K562 (cell line): Measurements from ENCODE around the gene HRH3. TPM values are rescaled to one million over a fixed set of nuclear protein-coding genes. Genes with fewer than 3 reads are reported as not detected.
A peak's percentile ranks its signal among the peaks of the same experiment; 100 is the strongest.

Experiments used
- ATAC-seq: fragments of 200-7000 bp; cut with Tn5 transposase; 3 replicates; pipeline ENCODE4 v1.9.1; 2020; ENCODE audit warnings: moderate library complexity
- BruUV-seq: library from RNA; stranded (reverse); fragments of 400-500 nt; replicated peaks from 2 replicates; lab custom pipeline; 2021; lab: Mats Ljungman, UMichigan
- CTCF ChIA-PET: fragments of 300-600 bp; formaldehyde crosslinking; extraction: SDS; loops from one replicate; lab custom pipeline; 2021; ENCODE audit warnings: low intra/inter-chr PET ratio; lab: Yijun Ruan, JAX
- POLR2A ChIA-PET: fragments of 300-600, 350-650 bp; sonication (Branson Sonifier 250); formaldehyde crosslinking; extraction: SDS; loops from one replicate; lab custom pipeline; 2021; ENCODE audit warnings: antibody characterized with exemption, inconsistent platforms; lab: Yijun Ruan, JAX
- DNase-seq, 4 experiments: peaks; one replicate each; pipeline versions ENCODE4 v3.0.0 to v3.0.0-alpha.2; 2011 to 2018; ENCODE audit warnings: low spot score in 3 of 4, mixed read lengths in 3 of 4; ENCODE audit errors: extremely low read depth in 1 of 4
- FAIRE-seq: peaks from 2 replicates; lab custom pipeline; 2011; peaks lifted over from hg19 to GRCh38; lab: Jason Lieb, UNC
- H2AFZ ChIP-seq: 2 replicates; pipeline ENCODE4 v1.6.0; 2011; ENCODE audit warnings: low read depth, low read length, control low read depth, inconsistent platforms
- H3K27ac ChIP-seq: fragments of 200-600 bp; 3 replicates; pipeline ENCODE4 v1.8.0; 2011; ENCODE audit warnings: low read depth, mild to moderate bottlenecking, control low read depth, inconsistent platforms, low read length, moderate library complexity, mixed read lengths; ENCODE audit errors: extremely low read depth
- H3K27me3 ChIP-seq, 2 experiments: fragments of 300-600 bp in 1 of 2; 2 replicates in 1 of 2; 3 replicates in 1 of 2; pipeline versions ENCODE4 v1.6.0 to v1.8.0; 2011; ENCODE audit warnings: inconsistent platforms in 2 of 2, low read length in 2 of 2, mild to moderate bottlenecking in 1 of 2, mixed read lengths in 1 of 2, moderate library complexity in 1 of 2; ENCODE audit not compliant: control insufficient read depth in 2 of 2, insufficient read depth in 2 of 2
- H3K36me3 ChIP-seq: fragments of 300-600 bp; 3 replicates; pipeline ENCODE4 v1.8.0; 2011; ENCODE audit warnings: mild to moderate bottlenecking, low read length, inconsistent platforms; ENCODE audit not compliant: control insufficient read depth, insufficient read depth
- H3K4me1 ChIP-seq, 2 experiments: fragments of 200-600 bp in 1 of 2; replicated peaks in 1 of 2; 2 replicates in 1 of 2; 3 replicates in 1 of 2; pipeline versions ENCODE4 v1.5.1 to v1.8.0; 2011; ENCODE audit warnings: inconsistent platforms in 2 of 2, low read length in 2 of 2, mild to moderate bottlenecking in 1 of 2, mixed read lengths in 1 of 2, moderate library complexity in 1 of 2; ENCODE audit not compliant: control insufficient read depth in 2 of 2, insufficient read depth in 2 of 2
- H3K4me2 ChIP-seq: 2 replicates; pipeline ENCODE4 v1.6.1; 2011; ENCODE audit warnings: low read length, control low read depth, inconsistent platforms, mixed read lengths; ENCODE audit not compliant: insufficient read depth
- H3K4me3 ChIP-seq: fragments of 200-600 bp; sonication (generic), shearing (Covaris generic); 2 replicates; pipeline ENCODE4 v1.5.1; 2016; ENCODE audit warnings: control low read depth, inconsistent platforms
- H3K79me2 ChIP-seq: fragments of 200-600 bp; 3 replicates; pipeline ENCODE4 v1.8.0; 2011; ENCODE audit warnings: low read length, inconsistent platforms; ENCODE audit not compliant: control insufficient read depth, insufficient read depth
- H3K9ac ChIP-seq, 2 experiments: 2 replicates each; pipeline versions ENCODE4 v1.6.0 to v1.6.1; 2011; ENCODE audit warnings: low read depth in 2 of 2, low read length in 2 of 2, control low read depth in 1 of 2, inconsistent platforms in 1 of 2, mild to moderate bottlenecking in 1 of 2, mixed read lengths in 1 of 2; ENCODE audit not compliant: insufficient read depth in 1 of 2
- H3K9me1 ChIP-seq: one replicate; pipeline ENCODE4 v1.6.0; 2011; ENCODE audit warnings: inconsistent platforms, mild to moderate bottlenecking, low read length, moderate library complexity; ENCODE audit not compliant: control insufficient read depth, insufficient read depth
- H3K9me3 ChIP-seq: replicated peaks from 2 replicates; pipeline ENCODE4 v1.5.1; 2011; ENCODE audit warnings: low read depth, low read length, inconsistent platforms; ENCODE audit not compliant: control insufficient read depth, insufficient read depth
- H4K20me1 ChIP-seq: replicated peaks from 2 replicates; pipeline ENCODE4 v1.6.1; 2011; ENCODE audit warnings: low read length, inconsistent platforms, mixed read lengths; ENCODE audit not compliant: control insufficient read depth, insufficient read depth
- ARID1B ChIP-seq: fragments of 450-650 bp; IDR thresholded peaks from 2 replicates; pipeline ENCODE4 v1.6.1; 2016; ENCODE audit warnings: antibody characterized with exemption, mild to moderate bottlenecking, inconsistent platforms
- BACH1 ChIP-seq: fragments of 200-800 bp; sonication (Bioruptor generic); IDR thresholded peaks from 2 replicates; pipeline ENCODE4 v1.6.1; 2016; ENCODE audit warnings: missing genetic modification characterization, missing compliant biosample characterization
- DEAF1 ChIP-seq: fragments of 450-650 bp; formaldehyde crosslinking; IDR thresholded peaks from 2 replicates; pipeline ENCODE4 v1.4.0; 2020; ENCODE audit warnings: mild to moderate bottlenecking, moderate library complexity
- FIP1L1 ChIP-seq: fragments of 200-400 bp; formaldehyde crosslinking; IDR thresholded peaks from 2 replicates; pipeline ENCODE4 v1.6.1; 2018; ENCODE audit warnings: mild to moderate bottlenecking, low read depth, low read length; ENCODE audit not compliant: poor library complexity, severe bottlenecking
- GTF2A2 ChIP-seq: IDR thresholded peaks from 2 replicates; pipeline ENCODE4 v1.6.1; 2016; ENCODE audit warnings: mild to moderate bottlenecking, missing genetic modification characterization, missing compliant biosample characterization
- HIVEP1 ChIP-seq: fragments of 250-450 bp; sonication (Bioruptor Pico); IDR thresholded peaks from 2 replicates; pipeline ENCODE4 v1.4.0; 2020; ENCODE audit warnings: mild to moderate bottlenecking
- HNRNPL ChIP-seq: fragments of 200-400 bp; formaldehyde crosslinking; IDR thresholded peaks from 2 replicates; pipeline ENCODE4 v1.6.1; 2017; ENCODE audit warnings: low read depth, mild to moderate bottlenecking, low read length
- IRF1 ChIP-seq: sonication (generic); formaldehyde crosslinking; IDR thresholded peaks from 2 replicates; pipeline ENCODE4 v1.8.0; 2022; ENCODE audit warnings: missing genetic modification reagents, mild to moderate bottlenecking, borderline replicate concordance
- KDM1A ChIP-seq, 2 experiments: fragments of 450-650 bp; IDR thresholded peaks; 2 replicates each; pipeline ENCODE4 v1.6.1; 2016; ENCODE audit warnings: mild to moderate bottlenecking in 2 of 2
- MAX ChIP-seq: sonication (generic); formaldehyde crosslinking; IDR thresholded peaks from 2 replicates; pipeline ENCODE4 v1.9.0; 2022; ENCODE audit warnings: mild to moderate bottlenecking, missing genetic modification reagents
- NUFIP1 ChIP-seq: fragments of 450-650 bp; IDR thresholded peaks from 2 replicates; pipeline ENCODE4 v1.6.1; 2018; ENCODE audit not compliant: partially characterized antibody
- POLR2G ChIP-seq: fragments of 200-400 bp; formaldehyde crosslinking; IDR thresholded peaks from 2 replicates; pipeline ENCODE4 v1.6.1; 2017; ENCODE audit warnings: low read depth, mild to moderate bottlenecking, antibody characterized with exemption, low read length, moderate library complexity
- TAF7 ChIP-seq: fragments of 450-650 bp; IDR thresholded peaks from 2 replicates; pipeline ENCODE4 v1.6.1; 2016; ENCODE audit warnings: missing genetic modification characterization, missing compliant biosample characterization
- TARDBP ChIP-seq: fragments of 450-650 bp; IDR thresholded peaks from 2 replicates; pipeline ENCODE4 v1.6.1; 2016
- USF1 ChIP-seq: sonication (generic); formaldehyde crosslinking; IDR thresholded peaks from 2 replicates; pipeline ENCODE4 v1.9.0; 2022; ENCODE audit warnings: mild to moderate bottlenecking, missing genetic modification reagents
- ZNF134 ChIP-seq: fragments of 250-450 bp; sonication (Bioruptor Pico); conservative IDR thresholded peaks from 2 replicates; pipeline ENCODE4 v1.4.0; 2020
- ZNF431 ChIP-seq: sonication (generic); formaldehyde crosslinking; IDR thresholded peaks from 2 replicates; pipeline ENCODE4 v1.8.0; 2022; ENCODE audit warnings: mild to moderate bottlenecking, missing genetic modification reagents
- ZNF586 ChIP-seq: fragments of 450-650 bp; formaldehyde crosslinking; conservative IDR thresholded peaks from 2 replicates; pipeline ENCODE4 v1.4.0; 2020; ENCODE audit warnings: mild to moderate bottlenecking, moderate library complexity
- WGBS: fragments of 100-300 bp; shearing (Covaris generic); methylation state at CpG from one replicate; pipeline ENCODE4 v1.1.6; 2016; ENCODE audit warnings: low coverage, mixed read lengths; ENCODE audit not compliant: insufficient coverage; ENCODE audit errors: missing lambda C conversion rate; 5-methylcytosine and 5-hydroxymethylcytosine counted together
- in situ Hi-C: fragments of 300-500 bp; cut with MboI; formaldehyde crosslinking; loops from 4 replicates; pipeline ENCODE4 v1.15.0; 2018; ENCODE audit warnings: inconsistent platforms, mixed read lengths
- intact Hi-C: fragments of 100-400 bp; cut with micrococcal nuclease; formaldehyde crosslinking; loops from 2 replicates; pipeline ENCODE4 v1.14.2; 2022
- polyA plus RNA-seq, 8 experiments: library from polyadenylated mRNA; depleted of rRNA in 4 of 8; stranded (reverse) in 5 of 8; unstranded in 3 of 8; fragments of >200 nt; fragmentation: Nextera tagmentation in 2 of 8; fragmentation: Illumina TruSeq in 1 of 8; extraction: Ambion mirVana in 2 of 8; extraction: Trizol in 1 of 8; gene quantifications; 2 replicates each; pipeline versions ENCODE4 v1.2.1 to v1.2.3, GENCODE V29; 2011 to 2014; ENCODE audit warnings: inconsistent platforms in 1 of 8, missing spikeins in 1 of 8
- total RNA-seq, 7 experiments: library from RNA; depleted of rRNA in 6 of 7; stranded (reverse); fragments of >200 nt in 6 of 7; fragmentation: Illumina TruSeq in 2 of 7; extraction: Trizol in 2 of 7; gene quantifications; 2 replicates each; pipeline versions ENCODE4 v1.2.1 to v1.2.3, GENCODE V29; 2011 to 2021; ENCODE audit warnings: low replicate concordance in 1 of 7

HRH3 gene
- total and polyA plus RNA-seq, 9 of the 15 experiments (the other 6 are each of a cell fraction or from before 2014, with no cell fraction given) = not detected

- TF ChIP-seq POLR2G (peak; percentile 20; the same call in 1 of the 2 replicates), NUFIP1 (no peak)
- TF ChIP-seq, all 486 proteins: peak for 2
Measured at GRCh38 chr20:62269871-62270270, 49.8 kb upstream of the HRH3 start (continued).

GRCh38 chr20:62269378-62269777, 49.3 kb upstream of the HRH3 start:
- no peak for ATAC-seq
- H3K36me3 ChIP-seq = peaks cover 26% of the 10 kb centered on the region; the same call in 2 of the 3 replicates
- TF ChIP-seq TAF7 = no peak
- TF ChIP-seq FIP1L1 = no peak
- no peak for TF ChIP-seq GTF2A2
- no peak for TF ChIP-seq ZNF134 (CRISPR knock-in tag)
- no peak for TF ChIP-seq HIVEP1 (CRISPR knock-in tag)
- TF ChIP-seq IRF1 (CRISPR knock-in tag) = no peak
- TF ChIP-seq MAX (CRISPR knock-in tag) = no peak
- no peak for TF ChIP-seq TARDBP
- TF ChIP-seq USF1 = no peak
- no peak for TF ChIP-seq DEAF1 (CRISPR knock-in tag)
- TF ChIP-seq ARID1B = no peak
- TF ChIP-seq BACH1 (tag) = no peak
- TF ChIP-seq KDM1A (IDR thresholded peaks at IDR 0.05) = no peak
- TF ChIP-seq HNRNPL = no peak
- no peak for TF ChIP-seq ZNF431 (CRISPR knock-in tag)
- no peak for TF ChIP-seq ZNF586

More at GRCh38 chr20:62269378-62269777, 49.3 kb upstream of the HRH3 start:
- Histone ChIP-seq H4K20me1 (peaks cover 13% of the 10 kb centered on the region; the same call in 1 of the 2 replicates), H3K9ac (peak overlapping the region in 1 of 2 experiments; percentile 63; a peak in 2 of 4 replicates), H3K4me3 (no peak overlapping the region), H2AFZ (no peak overlapping the region), H3K27me3 (no peaks in the 10 kb centered on the region), H3K9me1 (no peaks in the 10 kb centered on the region), H3K27ac (no peak overlapping the region), H3K79me2 (no peaks in the 10 kb centered on the region), H3K4me1 (peaks cover 4 to 14% of the 10 kb centered on the region in 2 experiments; a peak in 4 of 5 replicates), H3K4me2 (no peak overlapping the region), H3K9me3 (no peaks in the 10 kb centered on the region)
- ChIA-PET CTCF (interaction anchor here (0.6 kb wide), 1 partner anchor 369 kb away, joined by 3 read pairs; no protein-coding TSS in a partner anchor), POLR2A (interaction anchor here (0.6 kb wide), 1 partner anchor 151 kb away, joined by 3 read pairs; no protein-coding TSS in a partner anchor)
- no TSS peak for BruUV-seq
- in situ Hi-C loops (no loop called here), intact Hi-C loops (no loop called here)
- 65% methylated on average over 13 of the region's 14 CpGs for WGBS
- FAIRE-seq (no peak), DNase-seq (no peak)
